ENCODE data around the gene GPR15.

The GPR15 gene

GRCh38 chr3:98531622-98532274 lies at the start of gene GPR15:
Gene GPR15 (plus strand): TSS chr3:98531978. CDS start chr3:98532034, 56 bp downstream.
- no peak for DNase-seq

- DNase-seq, result no peak
These were observed 48.9 kb upstream of the GPR15 start for GRCh38 chr3:98482717-98483482.

- DNase-seq, result no peak
These were observed 48.2 kb upstream of the GPR15 start for GRCh38 chr3:98483626-98484025.

DNA sequence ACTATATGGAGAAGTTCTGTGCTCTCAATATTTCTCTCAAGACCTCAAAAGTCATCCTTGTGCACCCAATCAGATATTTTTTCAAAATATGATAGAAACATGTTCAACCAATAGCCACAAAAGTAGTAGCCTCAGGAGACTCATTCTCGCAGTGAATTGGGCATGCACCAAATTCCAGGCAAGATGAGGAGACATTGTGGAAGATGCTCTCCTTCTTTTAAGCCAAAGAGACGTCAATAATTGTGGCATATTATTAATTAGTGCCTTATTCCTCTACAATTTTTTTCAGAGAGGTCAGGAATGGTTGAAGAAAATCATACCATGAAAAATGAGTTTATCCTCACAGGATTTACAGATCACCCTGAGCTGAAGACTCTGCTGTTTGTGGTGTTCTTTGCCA lies 34.4 kb upstream of the GPR15 start, which contains the start of gene OR5K2:
Gene OR5K2 (plus strand): TSS at position 301 of the 400 bp plus-strand sequence. CDS start 0 bp downstream, at position 301.
- DNase-seq, result no peak

GRCh38 chr3:98500019-98500418 lies 31.8 kb upstream of the GPR15 start:
- no peak for DNase-seq

- DNase-seq, result no peak
These were observed 30.5 kb upstream of the GPR15 start for GRCh38 chr3:98501270-98501669.

- no peak for DNase-seq
These were observed 29.8 kb upstream of the GPR15 start for GRCh38 chr3:98501863-98502576.

DNA sequence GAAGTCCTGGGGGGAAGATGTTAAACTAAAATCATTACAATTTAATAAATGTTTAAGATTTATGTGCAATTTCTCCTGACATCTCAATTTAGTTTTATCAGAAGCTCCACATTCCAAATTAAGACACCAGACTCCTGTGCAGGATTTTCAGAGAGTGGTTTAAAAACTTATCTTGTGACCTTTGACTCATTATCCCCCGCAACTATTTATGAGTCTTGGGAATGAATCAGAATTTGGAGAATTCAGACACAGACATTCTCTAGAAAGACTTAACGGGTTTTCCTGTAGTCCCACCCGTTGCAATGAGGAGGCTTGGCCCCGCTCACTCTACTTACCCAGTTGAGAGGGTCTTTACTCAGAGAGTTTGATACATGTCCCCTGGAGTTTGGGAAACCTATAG lies 27.2 kb upstream of the GPR15 start:
- DNase-seq, result no peak

DNA sequence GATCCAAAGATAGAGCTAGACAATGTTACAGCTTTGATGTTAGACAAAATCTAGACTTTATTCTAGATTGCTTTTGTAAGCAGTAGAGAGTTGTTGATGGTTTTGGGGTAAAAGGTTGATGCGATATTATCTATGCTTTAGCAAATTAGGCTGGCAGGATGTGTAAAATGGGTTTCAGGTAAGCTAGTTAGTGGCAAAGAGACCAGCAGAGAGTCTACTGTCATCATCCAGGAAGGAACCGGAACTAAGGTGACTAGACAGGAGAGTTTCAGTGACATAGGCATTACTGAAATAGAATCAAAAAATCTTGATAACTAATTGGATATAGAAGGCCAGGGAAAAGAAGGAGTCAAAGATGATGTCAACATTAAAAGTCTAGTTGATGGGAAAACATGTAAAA lies 23.2 kb upstream of the GPR15 start:
- no peak for DNase-seq

DNA sequence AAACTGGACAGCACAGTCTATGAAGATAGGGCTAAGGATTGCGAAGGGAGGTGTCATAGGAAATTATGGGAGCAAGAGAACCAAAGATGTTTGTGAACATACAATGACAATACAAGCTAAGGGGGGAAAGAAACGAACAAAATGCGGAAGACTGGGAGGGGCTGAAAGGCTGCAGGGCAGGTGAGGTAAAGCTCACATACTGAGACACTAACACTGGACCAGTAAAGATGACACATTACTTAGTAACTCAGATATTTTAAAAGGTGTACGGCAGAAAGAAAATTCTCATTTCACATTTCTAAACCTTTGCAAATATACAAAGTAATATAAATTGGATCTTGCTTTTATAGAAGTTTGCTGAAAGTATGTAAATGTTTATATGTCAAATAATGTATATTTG lies 19.2 kb upstream of the GPR15 start:
- DNase-seq, result no peak

DNA sequence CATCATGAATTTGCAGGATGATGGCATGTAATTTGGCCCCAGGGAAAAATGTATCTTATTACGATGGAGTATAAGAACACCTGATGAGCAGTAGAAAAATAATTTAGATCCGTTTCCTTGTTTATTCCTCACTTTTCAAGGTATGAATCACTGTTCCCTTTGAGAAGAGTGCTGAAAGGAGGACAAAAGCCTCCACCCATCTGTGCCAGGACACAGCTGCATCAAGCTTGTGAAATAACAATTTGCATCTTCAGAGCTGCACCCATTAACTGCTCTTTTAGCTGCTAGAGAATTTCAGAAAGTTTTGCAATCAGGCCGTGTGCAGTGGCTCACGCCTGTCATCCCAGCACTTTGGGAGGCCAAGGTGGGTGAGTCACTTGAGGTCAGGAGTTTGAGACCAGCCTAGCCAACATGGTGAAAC lies 18.7 kb upstream of the GPR15 start:
- DNase-seq, result no peak

DNA sequence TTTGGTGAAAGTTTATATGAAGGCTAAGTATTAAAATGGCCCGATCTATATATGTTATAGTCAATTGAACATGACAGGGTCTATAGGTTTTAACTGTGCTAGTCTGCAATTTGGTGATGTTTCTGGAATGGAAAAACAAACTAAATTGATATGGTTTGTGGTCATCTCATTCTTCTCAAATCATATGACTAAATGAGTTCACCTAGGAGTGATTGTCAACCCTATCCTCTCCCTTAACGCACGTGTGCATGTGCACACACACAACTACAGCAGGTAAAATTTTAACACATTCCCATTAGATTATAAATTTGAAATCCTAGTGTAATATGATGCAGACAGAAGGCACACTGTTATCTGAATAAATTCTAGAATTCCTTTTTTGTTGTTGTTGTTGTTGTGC lies 18.0 kb upstream of the GPR15 start:
- DNase-seq, result no peak

DNA sequence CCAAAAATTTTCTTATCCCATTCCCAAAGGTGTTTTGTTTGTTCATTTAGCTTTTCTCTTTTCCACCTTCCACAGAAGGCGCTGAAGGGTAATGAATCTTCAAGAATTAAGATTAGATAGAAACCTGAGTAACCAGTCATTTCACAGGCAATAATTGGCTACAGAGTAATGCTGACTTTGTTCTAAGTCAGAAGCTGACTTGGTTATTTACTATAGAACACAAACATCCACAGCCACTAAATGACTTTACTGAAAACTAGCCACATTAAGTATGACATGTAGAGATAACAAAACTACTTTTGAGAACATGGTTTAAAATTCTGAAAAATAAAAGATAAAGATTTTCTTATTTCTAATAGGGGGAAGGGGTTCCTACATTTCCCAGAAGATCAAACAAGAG lies 16.8 kb upstream of the GPR15 start:
- DNase-seq, result no peak

DNA sequence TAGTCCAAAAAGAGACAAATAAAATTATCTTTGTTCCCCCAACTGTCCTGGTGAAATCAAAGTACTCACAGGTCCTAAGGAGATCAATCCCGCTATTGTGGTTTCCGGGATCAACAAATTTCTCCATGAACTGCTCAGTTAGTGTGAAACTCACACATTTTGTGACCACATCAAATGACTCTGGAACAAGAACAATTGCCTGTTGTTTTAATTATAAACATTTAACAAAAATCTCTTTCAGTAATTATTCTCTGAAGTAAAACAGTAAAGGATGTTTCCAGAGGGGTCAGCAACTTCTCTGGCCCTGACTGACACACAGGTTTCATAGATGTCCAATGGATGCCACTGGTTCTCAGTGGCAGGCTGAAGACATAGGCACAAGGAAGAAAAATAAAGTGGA lies 13.0 kb upstream of the GPR15 start:
- DNase-seq, result no peak

DNA sequence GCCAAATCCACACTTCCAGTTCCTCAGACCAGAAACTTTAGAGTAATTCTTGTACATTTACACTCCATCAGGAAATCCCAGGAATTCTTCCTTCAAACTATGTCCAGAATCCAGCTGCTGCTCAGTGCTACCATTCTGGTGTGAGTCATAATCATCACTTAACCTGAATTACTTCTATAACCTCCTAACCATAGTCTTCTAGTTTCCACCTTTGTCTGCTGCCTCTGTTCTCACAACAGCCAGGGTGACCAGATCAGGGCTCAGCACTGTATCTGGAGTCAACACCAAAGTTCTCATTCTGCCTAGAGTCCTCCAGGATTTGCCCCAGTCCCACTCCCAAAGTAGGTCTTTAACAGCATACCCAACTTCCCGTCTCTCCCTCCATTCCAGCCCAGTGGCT lies 12.4 kb upstream of the GPR15 start:
- DNase-seq, result no peak

- peak; percentile 2 for DNase-seq
These were observed 9.8 kb upstream of the GPR15 start for GRCh38 chr3:98521897-98522543.

GRCh38 chr3:98522544-98523281 lies 9.1 kb upstream of the GPR15 start, which contains the start of gene CLDND1:
Gene CLDND1 (minus strand): TSS chr3:98522902. CDS start chr3:98521424, 1,478 bp downstream.
- DNase-seq, result peak; percentile 71

GRCh38 chr3:98525494-98525893 lies 6.3 kb upstream of the GPR15 start:
- no peak for DNase-seq

GRCh38 chr3:98528474-98529346 lies 3.1 kb upstream of the GPR15 start:
- no peak for DNase-seq

DNA sequence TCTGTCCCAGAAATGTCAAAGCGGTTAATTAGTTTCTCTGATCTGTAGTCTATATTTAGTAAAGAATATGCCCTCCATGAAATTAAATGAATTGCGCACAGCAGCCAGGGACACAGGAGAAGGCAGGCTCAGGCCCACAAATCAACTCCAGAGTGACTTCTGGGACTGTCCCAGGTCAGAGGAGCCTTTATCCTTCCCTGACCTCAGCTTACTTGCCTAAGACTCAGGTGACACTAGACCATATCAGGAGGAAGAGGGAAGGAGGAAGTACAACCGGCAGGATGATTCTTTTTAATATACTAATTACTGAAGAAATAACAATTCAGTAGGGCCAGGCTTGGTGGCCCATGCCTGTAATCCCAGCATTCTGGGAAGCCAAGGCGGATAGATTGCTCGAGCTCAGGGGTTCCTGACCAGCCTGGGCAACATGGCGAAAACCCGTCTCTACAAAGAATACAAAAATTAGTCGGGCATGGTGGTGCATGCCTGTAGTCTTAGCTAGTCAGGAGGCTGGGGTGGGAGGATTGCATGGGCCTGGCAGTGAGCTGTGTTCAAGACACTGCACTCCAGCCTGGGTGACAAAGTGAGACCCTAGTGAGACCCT lies 1.8 kb upstream of the GPR15 start:
- DNase-seq, result no peak

DNA sequence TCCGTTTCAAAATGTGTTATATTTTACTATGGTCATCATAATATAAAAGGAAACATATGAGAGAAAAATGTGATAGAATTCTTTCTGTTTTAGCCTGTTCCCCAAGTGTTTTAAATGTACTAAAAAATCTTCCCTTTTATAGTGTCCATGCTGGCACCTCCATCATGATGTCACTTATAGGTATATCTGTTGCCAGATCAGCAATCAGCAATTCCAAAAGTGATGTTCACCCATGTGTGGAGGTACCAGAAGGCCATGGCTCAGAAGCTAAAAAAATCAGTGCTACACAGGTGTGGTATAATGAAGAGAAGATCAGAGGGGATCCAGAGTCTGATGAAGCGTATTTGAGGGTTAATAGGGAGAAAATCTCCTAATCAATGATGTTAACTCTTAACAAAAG lies 1.1 kb upstream of the GPR15 start:
- no peak for DNase-seq
